ENCODE data around the gene STIM2. TPM values are rescaled to one million over a fixed set of nuclear protein-coding genes. Genes with fewer than 3 reads are reported as not detected.

The STIM2 gene
- total RNA-seq, 1 donor from 2014 or later: 51.0 TPM

GRCh38 chr4:26952891-26953290 lies 92.2 kb downstream of the STIM2 start:
- no peak for TF ChIP-seq CTCF (IDR thresholded peaks at IDR 0.05; ENCODE audit: unreplicated experiment)
- Mint-ChIP-seq H3K27ac (no peak overlapping the region), H3K27me3 (ENCODE audit: low read depth) (no peaks in the 10 kb centered on the region), H3K36me3 (peaks cover 9% of the 10 kb centered on the region), H3K4me3 (no peak overlapping the region), H3K9me3 (peaks cover 13% of the 10 kb centered on the region), H3K4me1 (peaks cover 3% of the 10 kb centered on the region)
- DNase-seq (ENCODE audit: low spot score in 2 of 2, unreplicated experiment in 2 of 2): no peak

GRCh38 chr4:26953366-26953765 lies 92.7 kb downstream of the STIM2 start:
- H3K27me3 Mint-ChIP-seq (ENCODE audit: low read depth): no peaks in the 10 kb centered on the region
- H3K4me3 Mint-ChIP-seq: no peak overlapping the region
- peaks cover 13% of the 10 kb centered on the region for H3K9me3 Mint-ChIP-seq
- H3K27ac Mint-ChIP-seq: no peak overlapping the region
- TF ChIP-seq CTCF (IDR thresholded peaks at IDR 0.05; ENCODE audit: unreplicated experiment): no peak
- DNase-seq (ENCODE audit: low spot score in 2 of 2, unreplicated experiment in 2 of 2): no peak
- peaks cover 9% of the 10 kb centered on the region for H3K36me3 Mint-ChIP-seq
- H3K4me1 Mint-ChIP-seq: peaks cover 3% of the 10 kb centered on the region

GRCh38 chr4:26953770-26954423 lies 93.3 kb downstream of the STIM2 start:
- Mint-ChIP-seq H3K27ac (no peak overlapping the region), H3K9me3 (peaks cover 13% of the 10 kb centered on the region), H3K4me1 (peaks cover 3% of the 10 kb centered on the region), H3K4me3 (no peak overlapping the region), H3K27me3 (ENCODE audit: low read depth) (no peaks in the 10 kb centered on the region), H3K36me3 (peaks cover 9% of the 10 kb centered on the region)
- no peak for DNase-seq (ENCODE audit: low spot score in 2 of 2, unreplicated experiment in 2 of 2)
- TF ChIP-seq CTCF (IDR thresholded peaks at IDR 0.05; ENCODE audit: unreplicated experiment): no peak

- Mint-ChIP-seq H3K27ac (no peak overlapping the region), H3K4me1 (peaks cover 15% of the 10 kb centered on the region), H3K9me3 (peaks cover 13% of the 10 kb centered on the region), H3K4me3 (no peak overlapping the region), H3K36me3 (peaks cover 15% of the 10 kb centered on the region), H3K27me3 (ENCODE audit: low read depth) (no peaks in the 10 kb centered on the region)
- no peak for DNase-seq (ENCODE audit: low spot score in 2 of 2, unreplicated experiment in 2 of 2)
- no peak for TF ChIP-seq CTCF (IDR thresholded peaks at IDR 0.05; ENCODE audit: unreplicated experiment)
These were observed 94.6 kb downstream of the STIM2 start for GRCh38 chr4:26955241-26955640.

- H3K27ac Mint-ChIP-seq: no peak overlapping the region
- DNase-seq (ENCODE audit: low spot score in 2 of 2, unreplicated experiment in 2 of 2): no peak
- no peaks in the 10 kb centered on the region for H3K9me3 Mint-ChIP-seq
- H3K4me1 Mint-ChIP-seq: peaks cover 24% of the 10 kb centered on the region
- H3K4me3 Mint-ChIP-seq: no peak overlapping the region
- peaks cover 9% of the 10 kb centered on the region for H3K36me3 Mint-ChIP-seq
- H3K27me3 Mint-ChIP-seq (ENCODE audit: low read depth): no peaks in the 10 kb centered on the region
- no peak for TF ChIP-seq CTCF (IDR thresholded peaks at IDR 0.05; ENCODE audit: unreplicated experiment)
These were observed 98.4 kb downstream of the STIM2 start for GRCh38 chr4:26958925-26959653.
